ENCODE measurements around the gene PLA2G7. TPM values are rescaled to one million over a fixed set of nuclear protein-coding genes. Genes with fewer than 3 reads are reported as not detected.

PLA2G7 gene
- total RNA-seq, 4 donors from 2014 or later: 1.5 to 4.8 (median 1.6) TPM; not detected in 1

GRCh38 chr6:46720401-46720800 lies 14.8 kb downstream of the PLA2G7 start:
- WGBS, 2 donors: 61 to 83% methylated on average over 1 of the region's 1 CpG
- Histone ChIP-seq H3K4me1 (no peaks in the 10 kb centered on the region), H3K9me3 (no peaks in the 10 kb centered on the region), H3K36me3 (no peaks in the 10 kb centered on the region), H3K27me3 (no peaks in the 10 kb centered on the region), H3K27ac (no peak overlapping the region), H3K4me3 (no peak overlapping the region)
- TF ChIP-seq EP300 (IDR thresholded peaks at IDR 0.05) (no peak), POLR2A (IDR thresholded peaks at IDR 0.05) (no peak)
- TF ChIP-seq, protein P1, sequence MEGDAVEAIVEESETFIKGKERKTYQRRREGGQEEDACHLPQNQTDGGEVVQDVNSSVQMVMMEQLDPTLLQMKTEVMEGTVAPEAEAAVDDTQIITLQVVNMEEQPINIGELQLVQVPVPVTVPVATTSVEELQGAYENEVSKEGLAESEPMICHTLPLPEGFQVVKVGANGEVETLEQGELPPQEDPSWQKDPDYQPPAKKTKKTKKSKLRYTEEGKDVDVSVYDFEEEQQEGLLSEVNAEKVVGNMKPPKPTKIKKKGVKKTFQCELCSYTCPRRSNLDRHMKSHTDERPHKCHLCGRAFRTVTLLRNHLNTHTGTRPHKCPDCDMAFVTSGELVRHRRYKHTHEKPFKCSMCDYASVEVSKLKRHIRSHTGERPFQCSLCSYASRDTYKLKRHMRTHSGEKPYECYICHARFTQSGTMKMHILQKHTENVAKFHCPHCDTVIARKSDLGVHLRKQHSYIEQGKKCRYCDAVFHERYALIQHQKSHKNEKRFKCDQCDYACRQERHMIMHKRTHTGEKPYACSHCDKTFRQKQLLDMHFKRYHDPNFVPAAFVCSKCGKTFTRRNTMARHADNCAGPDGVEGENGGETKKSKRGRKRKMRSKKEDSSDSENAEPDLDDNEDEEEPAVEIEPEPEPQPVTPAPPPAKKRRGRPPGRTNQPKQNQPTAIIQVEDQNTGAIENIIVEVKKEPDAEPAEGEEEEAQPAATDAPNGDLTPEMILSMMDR (IDR thresholded peaks at IDR 0.05): no peak
- DNase-seq (ENCODE audit: low spot score in 2 of 2): no peak

DNA sequence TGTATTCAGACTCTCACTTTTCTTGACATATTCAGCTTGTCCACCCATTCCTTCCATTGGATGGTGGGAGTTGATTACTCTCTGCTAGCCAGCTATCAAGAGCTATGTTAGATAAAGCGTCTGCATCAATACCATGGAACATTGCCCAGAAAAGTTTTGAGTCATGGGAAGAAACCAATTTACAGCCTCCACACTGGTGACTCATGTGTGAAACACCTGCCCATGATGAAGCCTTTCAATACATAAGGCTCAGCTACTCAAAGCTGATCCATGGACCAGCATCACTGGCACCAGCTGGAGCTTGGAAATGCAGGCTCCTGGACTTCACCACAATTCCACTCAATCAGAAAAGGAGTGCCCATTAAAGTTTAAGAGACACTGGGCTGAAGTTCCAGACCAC lies 16.1 kb downstream of the PLA2G7 start:
- DNase-seq (ENCODE audit: low spot score in 2 of 2): no peak
- WGBS, 2 donors: 65 to 76% methylated on average over 1 of the region's 1 CpG
- Histone ChIP-seq H3K4me1 (no peaks in the 10 kb centered on the region), H3K27ac (no peak overlapping the region), H3K27me3 (no peaks in the 10 kb centered on the region), H3K4me3 (no peak overlapping the region), H3K36me3 (no peaks in the 10 kb centered on the region), H3K9me3 (no peaks in the 10 kb centered on the region)
- TF ChIP-seq, protein P1 (IDR thresholded peaks at IDR 0.05): no peak
- TF ChIP-seq POLR2A (IDR thresholded peaks at IDR 0.05): no peak
- no peak for TF ChIP-seq EP300 (IDR thresholded peaks at IDR 0.05)

- no peak for DNase-seq (ENCODE audit: low spot score in 2 of 2)
- H3K4me3 ChIP-seq: no peak overlapping the region
- no peaks in the 10 kb centered on the region for H3K27me3 ChIP-seq
- H3K9me3 ChIP-seq: no peaks in the 10 kb centered on the region
- TF ChIP-seq, protein P1 (IDR thresholded peaks at IDR 0.05): no peak
- TF ChIP-seq POLR2A (IDR thresholded peaks at IDR 0.05): no peak
- TF ChIP-seq EP300 (IDR thresholded peaks at IDR 0.05): no peak
- no peaks in the 10 kb centered on the region for H3K36me3 ChIP-seq
- H3K4me1 ChIP-seq: no peaks in the 10 kb centered on the region
- H3K27ac ChIP-seq: no peak overlapping the region
Measured at GRCh38 chr6:46715141-46715540, 20.0 kb downstream of the PLA2G7 start.

DNA sequence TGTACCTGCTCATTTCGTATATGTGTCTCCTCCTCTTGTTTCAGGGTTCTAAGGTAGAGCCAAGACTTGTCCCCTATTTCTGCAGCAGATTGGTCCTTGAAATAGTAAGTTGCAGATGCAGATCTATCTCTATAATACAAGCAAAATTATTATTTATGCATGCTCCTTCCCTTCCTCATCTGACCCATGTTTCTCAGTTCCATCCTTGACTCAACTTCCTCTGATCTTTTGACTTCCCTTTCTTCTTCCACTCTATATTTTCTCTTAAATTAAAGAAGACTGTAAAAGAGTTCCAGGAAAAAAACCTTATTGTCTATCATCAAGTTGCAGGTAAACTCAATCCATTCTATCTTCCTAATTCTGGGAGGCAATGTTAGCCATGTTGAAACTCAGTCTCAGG lies 23.7 kb downstream of the PLA2G7 start:
- H3K4me3 ChIP-seq: no peak overlapping the region
- H3K27ac ChIP-seq: no peak overlapping the region
- no peaks in the 10 kb centered on the region for H3K36me3 ChIP-seq
- no peak for TF ChIP-seq POLR2A (IDR thresholded peaks at IDR 0.05)
- no peak for TF ChIP-seq EP300 (IDR thresholded peaks at IDR 0.05)
- TF ChIP-seq, protein P1 (IDR thresholded peaks at IDR 0.05): no peak
- WGBS, 2 donors: 88 to 93% methylated on average over 1 of the region's 1 CpG
- no peaks in the 10 kb centered on the region for H3K9me3 ChIP-seq
- no peak for DNase-seq (ENCODE audit: low spot score in 2 of 2)
- no peaks in the 10 kb centered on the region for H3K27me3 ChIP-seq
- no peaks in the 10 kb centered on the region for H3K4me1 ChIP-seq

- TF ChIP-seq POLR2A (IDR thresholded peaks at IDR 0.05): no peak
- no peak for TF ChIP-seq EP300 (IDR thresholded peaks at IDR 0.05)
- TF ChIP-seq, protein P1 (IDR thresholded peaks at IDR 0.05): no peak
- H3K27ac ChIP-seq: no peak overlapping the region
- H3K4me1 ChIP-seq: no peaks in the 10 kb centered on the region
- H3K4me3 ChIP-seq: no peak overlapping the region
- 86% methylated on average over 2 of the region's 2 CpGs for WGBS, 2 donors
- no peaks in the 10 kb centered on the region for H3K36me3 ChIP-seq
- H3K9me3 ChIP-seq: no peaks in the 10 kb centered on the region
- no peak for DNase-seq (ENCODE audit: low spot score in 2 of 2)
- H3K27me3 ChIP-seq: no peaks in the 10 kb centered on the region
Measured at GRCh38 chr6:46706464-46706863, 28.7 kb downstream of the PLA2G7 start.

All from tibial nerve (tissue), 4 donors.